IMR-90 (cell line): ENCODE results near the gene CLEC11A.

Experiments used
- CHD1 ChIP-seq: IDR thresholded peaks from 2 replicates; pipeline ENCODE4 v1.6.1; 2012; ENCODE audit warnings: low read depth, low read length, improper control_type of control experiment
- RAD21 ChIP-seq: IDR thresholded peaks from 2 replicates; pipeline ENCODE4 v1.6.1; 2012; ENCODE audit warnings: low read length, improper control_type of control experiment

GRCh38 chr19:50697414-50698124 lies 25.6 kb upstream of the CLEC11A start:
- TF ChIP-seq CHD1 (no peak), RAD21 (no peak)
